H9 (cell line): ENCODE results near the gene RPL37A. TPM values are rescaled to one million over a fixed set of nuclear protein-coding genes. Genes with fewer than 3 reads are reported as not detected.
A peak's percentile ranks its signal among the peaks of the same experiment; 100 is the strongest.

Source experiments
- DNase-seq: peaks from one replicate; pipeline ENCODE4 v3.0.0-alpha.2; 2017
- H2AFZ ChIP-seq: one replicate; pipeline ENCODE4 v1.6.1; 2013; ENCODE audit warnings: mild to moderate bottlenecking, low read length, control low read depth, moderate library complexity
- H2AK5ac ChIP-seq: 2 replicates; pipeline ENCODE4 v1.6.1; 2013; ENCODE audit warnings: low read length, control low read depth, mixed read lengths; ENCODE audit not compliant: insufficient read length
- H2BK120ac ChIP-seq: one replicate; pipeline ENCODE4 v1.6.1; 2013; ENCODE audit warnings: low read depth, mild to moderate bottlenecking, low read length, control low read depth, inconsistent platforms; ENCODE audit not compliant: poor library complexity, severe bottlenecking
- H2BK12ac ChIP-seq: 2 replicates; pipeline ENCODE4 v1.6.1; 2013; ENCODE audit warnings: low read length, control low read depth, mixed read lengths, low read depth; ENCODE audit not compliant: insufficient read length
- H2BK15ac ChIP-seq: 2 replicates; pipeline ENCODE4 v1.6.1; 2013; ENCODE audit warnings: low read depth, low read length, control low read depth
- H2BK20ac ChIP-seq: one replicate; pipeline ENCODE4 v1.6.1; 2013; ENCODE audit warnings: low read depth, mild to moderate bottlenecking, low read length, control low read depth, inconsistent platforms; ENCODE audit not compliant: poor library complexity, severe bottlenecking
- H2BK5ac ChIP-seq: 2 replicates; pipeline ENCODE4 v1.6.1; 2013; ENCODE audit warnings: low read length, control low read depth, mixed read lengths; ENCODE audit not compliant: insufficient read length
- H3K14ac ChIP-seq: 2 replicates; pipeline ENCODE4 v1.6.1; 2013; ENCODE audit warnings: low read length, control low read depth; ENCODE audit not compliant: insufficient read depth
- H3K18ac ChIP-seq: 2 replicates; pipeline ENCODE4 v1.6.1; 2013; ENCODE audit warnings: low read depth, mild to moderate bottlenecking, mixed read lengths, low read length, control low read depth; ENCODE audit not compliant: insufficient read length
- H3K23ac ChIP-seq: 2 replicates; pipeline ENCODE4 v1.6.1; 2013; ENCODE audit warnings: low read length, control low read depth, mixed read lengths, low read depth; ENCODE audit not compliant: insufficient read length
- H3K23me2 ChIP-seq: 2 replicates; pipeline ENCODE4 v1.6.1; 2013; ENCODE audit warnings: low read depth, mild to moderate bottlenecking, mixed read lengths, low read length, control low read depth; ENCODE audit not compliant: insufficient read length, poor library complexity, severe bottlenecking
- H3K27ac ChIP-seq: 2 replicates; pipeline ENCODE4 v1.5.1; 2013; ENCODE audit warnings: low read length, control low read depth, mixed read lengths, low read depth; ENCODE audit not compliant: insufficient read length
- H3K27me3 ChIP-seq: 2 replicates; pipeline ENCODE4 v1.6.1; 2013; ENCODE audit warnings: low read length, control low read depth, inconsistent platforms; ENCODE audit not compliant: insufficient read depth
- H3K4ac ChIP-seq: 2 replicates; pipeline ENCODE4 v1.6.1; 2013; ENCODE audit warnings: low read depth, mild to moderate bottlenecking, control low read depth, inconsistent platforms, low read length, moderate library complexity
- H3K4me1 ChIP-seq: 2 replicates; pipeline ENCODE4 v1.6.1; 2013; ENCODE audit warnings: low read length, control low read depth, inconsistent platforms; ENCODE audit not compliant: insufficient read depth
- H3K4me2 ChIP-seq: 2 replicates; pipeline ENCODE4 v1.6.1; 2013; ENCODE audit warnings: low read length, control low read depth, mixed read lengths; ENCODE audit not compliant: insufficient read length, insufficient read depth
- H3K56ac ChIP-seq: 2 replicates; pipeline ENCODE4 v1.6.1; 2013; ENCODE audit warnings: low read depth, mild to moderate bottlenecking, mixed read lengths, low read length, control low read depth; ENCODE audit not compliant: insufficient read length
- H3K79me1 ChIP-seq: 2 replicates; pipeline ENCODE4 v1.6.1; 2013; ENCODE audit warnings: low read depth, mild to moderate bottlenecking, moderate library complexity, low read length, control low read depth, inconsistent platforms; ENCODE audit not compliant: insufficient read depth, poor library complexity, severe bottlenecking
- H3K79me2 ChIP-seq: 2 replicates; pipeline ENCODE4 v1.6.1; 2013; ENCODE audit warnings: low read length, control low read depth, inconsistent platforms; ENCODE audit not compliant: insufficient read depth
- H3K9ac ChIP-seq: 2 replicates; pipeline ENCODE4 v1.6.1; 2013; ENCODE audit warnings: low read length, control low read depth, mixed read lengths; ENCODE audit not compliant: insufficient read length; ENCODE audit errors: extremely low read depth
- H3K9me3 ChIP-seq: one replicate; pipeline ENCODE4 v1.6.1; 2013; ENCODE audit warnings: low read depth, low read length, inconsistent platforms; ENCODE audit not compliant: control insufficient read depth
- H3T11ph ChIP-seq: one replicate; pipeline ENCODE4 v1.6.1; 2013; ENCODE audit warnings: mild to moderate bottlenecking, low read length, control low read depth, inconsistent platforms
- H4K20me1 ChIP-seq: one replicate; pipeline ENCODE4 v1.6.1; 2013; ENCODE audit not compliant: control insufficient read depth, insufficient read length, insufficient read depth
- H4K5ac ChIP-seq: 2 replicates; pipeline ENCODE4 v1.6.1; 2013; ENCODE audit warnings: low read depth, mild to moderate bottlenecking, mixed read lengths, low read length, control low read depth; ENCODE audit not compliant: insufficient read length
- H4K8ac ChIP-seq: replicated peaks from 2 replicates; pipeline ENCODE4 v1.6.1; 2013; ENCODE audit warnings: low read length, control low read depth, mixed read lengths, low read depth; ENCODE audit not compliant: insufficient read length
- H4K91ac ChIP-seq: 2 replicates; pipeline ENCODE4 v1.6.1; 2013; ENCODE audit warnings: low read depth, mild to moderate bottlenecking, moderate library complexity, mixed read lengths, low read length, control low read depth; ENCODE audit not compliant: insufficient read length
- H3K27ac Mint-ChIP-seq, 3 experiments: 2 replicates in 2 of 3; 3 replicates in 1 of 3; pipeline ENCODE4 v1.8.0; 2020 to 2021; ENCODE audit warnings: mixed read lengths in 3 of 3, mild to moderate bottlenecking in 1 of 3, moderate library complexity in 1 of 3
- H3K27me3 Mint-ChIP-seq: 2 replicates; pipeline ENCODE4 v1.8.0; 2021; ENCODE audit warnings: low read depth, mild to moderate bottlenecking, moderate library complexity, mixed read lengths
- H3K36me3 Mint-ChIP-seq, 3 experiments: 2 replicates in 2 of 3; 3 replicates in 1 of 3; pipeline ENCODE4 v1.8.0; 2020 to 2021; ENCODE audit warnings: low read depth in 3 of 3, mixed read lengths in 3 of 3; ENCODE audit not compliant: insufficient read depth in 1 of 3
- H3K4me1 Mint-ChIP-seq, 2 experiments: 2 replicates each; pipeline ENCODE4 v1.8.0; 2020; ENCODE audit warnings: mixed read lengths in 2 of 2
- H3K4me3 Mint-ChIP-seq, 2 experiments: 2 replicates in 1 of 2; 3 replicates in 1 of 2; pipeline ENCODE4 v1.8.0; 2020 to 2021; ENCODE audit warnings: mild to moderate bottlenecking in 2 of 2, mixed read lengths in 2 of 2, moderate library complexity in 1 of 2
- H3K9me3 Mint-ChIP-seq, 2 experiments: 2 replicates in 1 of 2; 3 replicates in 1 of 2; pipeline ENCODE4 v1.8.0; 2020; ENCODE audit warnings: mild to moderate bottlenecking in 2 of 2, mixed read lengths in 2 of 2, moderate library complexity in 1 of 2
- WGBS: extraction: QIAGEN DNeasy Blood & Tissue Kit; methylation state at CpG from one replicate; pipeline ENCODE4 v1.1.7; 2013; ENCODE audit warnings: missing lambda C conversion rate, low lambda C conversion rate, mixed read lengths; ENCODE audit not compliant: insufficient read length; ENCODE audit errors: extremely low coverage; 5-methylcytosine and 5-hydroxymethylcytosine counted together
- total RNA-seq: library from RNA; stranded (reverse); gene quantifications from 2 replicates; pipeline ENCODE4 v1.2.1, GENCODE V29; 2021
- TF ChIP-seq, protein P1 (sequence below): fragments of 200-600 bp; sonication (generic); conservative IDR thresholded peaks from 3 replicates; pipeline ENCODE4 v1.8.0; 2021; ENCODE audit warnings: antibody characterized with exemption, mild to moderate bottlenecking

RPL37A gene
- total RNA-seq, 1 experiment from 2014 or later = 3,769 TPM

DNA sequence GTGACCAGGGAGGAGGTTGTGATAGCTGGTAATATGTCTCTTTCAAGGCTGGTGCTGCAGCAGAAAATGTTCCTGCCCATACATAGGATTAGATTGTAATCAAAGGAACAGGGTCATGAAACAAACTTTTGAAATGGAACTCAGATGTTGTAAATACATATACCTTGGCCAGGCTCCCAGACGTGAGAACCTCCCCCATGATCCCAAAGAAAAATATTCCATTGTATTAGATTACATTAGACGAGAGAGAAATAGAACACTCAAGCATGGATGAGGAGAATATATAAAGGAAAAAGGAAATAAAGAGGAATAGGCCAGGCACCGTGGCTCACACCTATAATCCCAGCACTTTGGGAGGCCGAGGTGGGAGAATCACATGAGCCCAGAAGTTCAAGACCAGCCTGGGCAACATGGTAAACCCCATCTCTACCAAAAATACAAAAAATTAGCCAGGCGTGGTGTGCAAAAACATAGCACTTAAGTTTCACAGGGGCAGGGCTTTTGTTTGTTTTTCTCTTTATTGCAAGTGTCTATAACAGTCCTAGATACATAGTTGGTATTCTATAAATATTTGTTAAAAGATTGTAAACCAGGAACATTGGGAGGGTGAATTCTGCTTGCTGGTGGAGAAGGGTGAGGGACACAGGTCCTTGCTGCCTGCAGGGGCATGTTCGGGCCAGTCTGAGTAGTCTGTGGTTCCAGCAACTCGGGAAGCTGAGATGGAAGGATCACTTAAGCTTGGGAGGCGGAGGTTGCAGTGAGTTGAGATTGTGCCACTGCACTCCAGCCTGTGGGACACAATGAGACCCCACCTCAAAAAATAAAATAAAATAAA lies 52.8 kb downstream of the RPL37A start:
- no peaks in the 10 kb centered on the region for H3K9me3 Mint-ChIP-seq
- no peak overlapping the region for H3K23ac ChIP-seq
- no peaks in the 10 kb centered on the region for H3K23me2 ChIP-seq
- no peak overlapping the region for H3K9ac ChIP-seq
- no peak overlapping the region for H2AFZ ChIP-seq
- H3K4me1 Mint-ChIP-seq = peaks cover 36 to 38% of the 10 kb centered on the region in 2 experiments
- H3K36me3 Mint-ChIP-seq = peaks cover 0 to 1% (median 0%) of the 10 kb centered on the region in 3 experiments; a peak in 2 of 7 replicates
- H2BK120ac ChIP-seq = no peak overlapping the region
- peak overlapping the region in 2 of 3 experiments; percentile 34 to 49; a peak in 2 of 7 replicates for H3K27ac Mint-ChIP-seq
- H3K79me2 ChIP-seq = no peaks in the 10 kb centered on the region
- no peak overlapping the region for H3K4me3 Mint-ChIP-seq
- no peaks in the 10 kb centered on the region for H3K9me3 ChIP-seq
- TF ChIP-seq, protein P1, sequence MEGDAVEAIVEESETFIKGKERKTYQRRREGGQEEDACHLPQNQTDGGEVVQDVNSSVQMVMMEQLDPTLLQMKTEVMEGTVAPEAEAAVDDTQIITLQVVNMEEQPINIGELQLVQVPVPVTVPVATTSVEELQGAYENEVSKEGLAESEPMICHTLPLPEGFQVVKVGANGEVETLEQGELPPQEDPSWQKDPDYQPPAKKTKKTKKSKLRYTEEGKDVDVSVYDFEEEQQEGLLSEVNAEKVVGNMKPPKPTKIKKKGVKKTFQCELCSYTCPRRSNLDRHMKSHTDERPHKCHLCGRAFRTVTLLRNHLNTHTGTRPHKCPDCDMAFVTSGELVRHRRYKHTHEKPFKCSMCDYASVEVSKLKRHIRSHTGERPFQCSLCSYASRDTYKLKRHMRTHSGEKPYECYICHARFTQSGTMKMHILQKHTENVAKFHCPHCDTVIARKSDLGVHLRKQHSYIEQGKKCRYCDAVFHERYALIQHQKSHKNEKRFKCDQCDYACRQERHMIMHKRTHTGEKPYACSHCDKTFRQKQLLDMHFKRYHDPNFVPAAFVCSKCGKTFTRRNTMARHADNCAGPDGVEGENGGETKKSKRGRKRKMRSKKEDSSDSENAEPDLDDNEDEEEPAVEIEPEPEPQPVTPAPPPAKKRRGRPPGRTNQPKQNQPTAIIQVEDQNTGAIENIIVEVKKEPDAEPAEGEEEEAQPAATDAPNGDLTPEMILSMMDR = no peak
- DNase-seq = no peak
- H3K4me2 ChIP-seq = no peak overlapping the region
- H2BK20ac ChIP-seq = no peak overlapping the region
- H3K14ac ChIP-seq = no peak overlapping the region
- H4K5ac ChIP-seq = no peak overlapping the region
- no peak overlapping the region for H3T11ph ChIP-seq
- no peak overlapping the region for H4K91ac ChIP-seq
- H3K27me3 ChIP-seq = no peaks in the 10 kb centered on the region
- no peak overlapping the region for H2BK15ac ChIP-seq
- no peak overlapping the region for H2BK12ac ChIP-seq
- H3K56ac ChIP-seq = no peak overlapping the region
- peaks cover 11% of the 10 kb centered on the region; the same call in 1 of the 2 replicates for H3K4me1 ChIP-seq
- no CpG with 5 or more reads among the region's 8 CpGs for WGBS
- H4K20me1 ChIP-seq = no peaks in the 10 kb centered on the region
- H4K8ac ChIP-seq = no peak overlapping the region
- H2AK5ac ChIP-seq = no peak overlapping the region
- H3K4ac ChIP-seq = no peak overlapping the region
- no peak overlapping the region for H3K27ac ChIP-seq
- H3K79me1 ChIP-seq = no peaks in the 10 kb centered on the region
- no peak overlapping the region for H3K18ac ChIP-seq
- peaks cover 1% of the 10 kb centered on the region for H3K27me3 Mint-ChIP-seq
- H2BK5ac ChIP-seq = no peak overlapping the region
